ENCODE data around the gene NOC3L.
"Not testable (repeated sequence)": the region's sequence is repeated elsewhere in the genome, so short reads cannot be mapped to it uniquely, and the experiment has no call there.

NOC3L gene

GRCh38 chr10:94362360-94363250, at the start of gene NOC3L:
Gene NOC3L, minus strand, starts transcription at chr10:94362939. Its CDS starts 101 bp downstream, at chr10:94362838.
- DNase-seq (ENCODE audit: low read depth) = peak; percentile 92

DNA sequence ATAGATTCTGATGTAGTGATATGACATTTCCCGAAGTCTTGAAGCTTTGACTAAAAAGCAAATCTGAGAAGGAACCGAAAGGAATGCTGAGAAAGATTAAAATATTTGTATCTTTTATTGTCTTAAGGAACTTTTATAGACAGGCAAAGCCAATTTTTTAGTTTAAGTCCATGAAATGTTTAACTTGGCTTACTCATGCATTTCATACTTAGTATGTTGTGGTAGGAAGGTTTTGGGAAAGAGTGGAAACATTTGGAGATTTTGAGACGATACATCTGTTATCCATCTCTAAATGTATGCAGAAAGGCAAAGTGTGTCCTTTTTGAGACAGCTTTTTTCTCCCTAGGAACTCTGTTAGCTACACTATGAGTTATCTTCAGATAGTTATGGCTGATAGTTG, 49.7 kb upstream of the NOC3L start:
- no peak for DNase-seq (ENCODE audit: low read depth)

DNA sequence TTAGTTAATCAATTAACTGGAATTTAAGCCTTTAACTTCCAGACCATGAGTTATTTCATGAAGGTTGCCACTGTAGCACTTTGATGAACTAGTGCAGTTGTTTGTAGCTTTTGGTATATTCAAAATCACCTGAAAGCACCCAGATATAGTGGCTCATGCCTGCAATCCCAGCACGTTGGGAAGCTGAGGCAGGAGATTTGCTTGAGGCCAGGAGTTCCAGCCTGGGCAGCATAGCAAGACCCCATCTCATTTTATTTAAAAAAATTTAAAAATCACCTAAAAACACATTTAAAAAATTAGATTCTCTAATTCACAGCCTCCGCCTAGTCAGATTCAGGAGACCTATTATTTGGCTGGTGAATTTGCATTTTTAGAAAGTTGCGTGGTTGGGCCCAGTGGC, 48.6 kb upstream of the NOC3L start:
- DNase-seq (ENCODE audit: low read depth) = no peak

DNA sequence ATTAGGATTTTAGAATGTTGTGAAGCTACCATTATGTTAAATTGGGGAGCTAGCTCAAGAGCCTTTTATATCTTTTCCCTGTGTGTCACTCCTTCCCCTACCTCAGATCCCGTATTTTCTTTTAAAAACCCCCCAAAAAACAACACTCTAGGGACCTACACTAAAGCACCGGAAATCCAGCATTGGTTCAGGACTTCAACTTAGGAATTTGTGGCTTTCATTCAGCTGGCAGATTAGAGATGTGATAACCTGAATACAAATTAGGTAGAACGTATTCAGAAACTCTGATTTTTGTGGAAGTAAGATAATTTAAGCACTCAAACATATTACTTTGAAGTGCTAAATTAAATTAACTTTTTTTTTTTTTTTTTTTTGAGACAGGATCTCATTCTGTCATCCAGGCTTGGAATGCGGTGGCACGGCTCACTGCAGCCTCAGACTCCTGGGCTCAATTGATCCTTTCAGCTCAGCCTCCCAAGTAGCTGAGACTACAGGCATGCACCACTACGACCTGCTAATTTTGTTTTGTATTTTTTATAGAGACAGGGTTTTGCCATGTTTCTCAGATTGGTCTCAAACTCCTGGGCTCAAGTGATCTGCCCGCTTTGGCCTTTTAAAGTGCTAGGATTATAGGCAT, 46.4 kb upstream of the NOC3L start:
- DNase-seq (ENCODE audit: low read depth) = no peak

DNA sequence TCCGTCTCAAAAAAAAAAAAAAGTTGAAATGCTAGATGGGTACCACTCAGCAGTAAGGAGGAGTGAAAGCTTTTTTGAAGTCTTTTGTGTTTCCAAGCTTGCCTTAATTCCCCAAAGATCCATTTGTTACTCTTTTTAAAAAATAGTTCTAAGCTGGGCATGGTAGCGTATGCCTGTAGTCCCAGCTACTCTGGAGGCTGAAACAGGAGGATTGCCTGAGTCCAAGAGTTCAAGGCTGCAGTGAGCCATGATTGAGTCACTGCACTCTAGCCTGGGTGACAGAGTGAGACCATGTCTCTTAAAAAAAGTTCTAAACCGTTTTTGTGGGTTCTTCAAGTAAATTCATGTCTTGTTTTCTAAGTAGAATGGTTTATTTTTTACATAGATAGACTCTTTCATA, 44.9 kb upstream of the NOC3L start:
- DNase-seq (ENCODE audit: low read depth) = no peak

DNA sequence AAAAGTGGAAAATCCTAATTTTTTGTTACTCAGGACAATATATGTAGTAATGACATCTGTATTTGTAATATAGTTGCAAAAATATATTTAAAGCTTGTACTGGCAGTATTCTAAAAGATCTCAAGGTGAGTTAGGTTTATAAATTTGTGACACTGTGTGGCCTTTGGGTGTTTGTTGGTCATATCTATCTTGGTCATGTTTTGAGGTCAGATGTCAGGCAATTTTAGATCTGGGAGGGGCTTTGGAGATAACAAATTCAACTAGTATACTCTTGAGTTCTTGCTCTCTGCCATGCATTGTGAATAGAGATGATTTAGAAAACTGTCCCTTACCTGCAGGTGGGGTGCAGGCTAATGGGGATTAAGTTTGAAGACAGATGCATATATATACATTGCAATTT, 42.7 kb upstream of the NOC3L start:
- no peak for DNase-seq (ENCODE audit: low read depth)

DNA sequence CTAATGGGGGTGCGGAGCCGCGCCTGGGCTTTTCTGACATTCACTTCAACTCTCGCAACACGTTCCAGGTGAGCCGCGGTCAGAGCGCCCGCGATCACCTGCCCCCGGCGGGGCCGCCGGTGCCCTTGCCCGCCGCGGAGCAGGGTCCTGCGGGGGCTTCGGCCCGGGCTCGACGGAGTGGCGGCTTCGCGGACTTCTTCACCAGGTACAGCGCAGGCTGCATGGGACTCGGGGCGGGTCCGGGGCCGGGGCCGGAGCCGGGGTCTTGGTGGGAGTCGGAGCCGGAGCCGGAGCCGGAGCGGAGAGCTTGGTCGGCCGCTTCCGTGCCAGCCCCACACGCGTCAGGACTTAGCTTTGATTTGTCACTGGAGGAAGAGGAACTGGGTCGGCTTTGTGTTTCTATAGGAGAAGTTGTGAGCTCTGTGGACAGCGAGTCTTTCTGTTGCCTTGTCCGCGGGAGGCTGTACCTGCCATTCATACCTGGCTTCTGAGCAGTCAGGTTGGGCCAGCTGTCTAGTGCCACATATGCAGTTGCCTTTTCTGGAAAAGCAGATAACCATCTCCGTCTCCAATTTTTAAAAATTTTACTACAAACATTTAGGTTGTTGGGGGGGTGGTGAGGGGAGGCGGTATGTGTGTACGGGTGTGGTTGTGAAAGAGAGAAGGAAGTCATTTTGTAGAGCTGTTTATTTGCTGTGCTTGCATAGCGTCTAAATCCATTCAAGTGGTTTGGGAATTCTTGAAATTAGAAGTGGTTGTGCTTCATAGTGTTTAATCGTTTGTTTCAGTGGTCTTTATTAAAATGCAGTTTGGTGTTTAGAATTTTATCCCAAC, 40.9 kb upstream of the NOC3L start:
- DNase-seq (ENCODE audit: low read depth) = no peak

DNA sequence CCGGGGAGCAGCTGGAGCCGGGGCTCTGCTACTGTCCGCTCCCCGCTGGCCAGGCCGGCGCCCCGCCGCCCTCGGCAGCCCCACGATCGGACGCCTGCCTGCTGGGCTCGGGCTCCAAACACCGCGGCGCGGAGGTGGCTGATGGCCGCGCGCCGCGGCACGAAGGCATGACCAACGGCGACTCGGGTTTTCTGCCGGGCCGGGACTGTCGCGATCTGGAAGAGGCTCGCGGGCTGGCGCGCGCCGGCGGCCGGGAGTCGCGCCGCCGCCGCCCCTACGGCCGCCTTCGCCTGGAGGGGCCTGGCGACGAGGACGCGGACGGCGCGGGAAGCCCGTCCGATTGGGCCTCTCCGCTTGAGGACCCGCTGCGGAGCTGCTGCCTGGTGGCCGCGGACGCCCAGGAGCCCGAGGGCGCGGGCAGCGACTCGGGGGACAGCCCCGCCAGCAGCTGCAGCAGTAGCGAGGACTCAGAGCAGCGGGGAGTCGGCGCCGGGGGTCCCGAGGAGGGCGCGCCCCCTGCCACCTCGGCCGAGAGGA, 40.2 kb upstream of the NOC3L start:
- DNase-seq (ENCODE audit: low read depth) = no peak

- DNase-seq (ENCODE audit: low read depth) = no peak
These were observed 39.6 kb upstream of the NOC3L start, which contains the start of gene TBC1D12 for GRCh38 chr10:94402204-94402842. Gene TBC1D12, plus strand, starts transcription at chr10:94402541. Its CDS starts 73 bp downstream, at chr10:94402614.

DNA sequence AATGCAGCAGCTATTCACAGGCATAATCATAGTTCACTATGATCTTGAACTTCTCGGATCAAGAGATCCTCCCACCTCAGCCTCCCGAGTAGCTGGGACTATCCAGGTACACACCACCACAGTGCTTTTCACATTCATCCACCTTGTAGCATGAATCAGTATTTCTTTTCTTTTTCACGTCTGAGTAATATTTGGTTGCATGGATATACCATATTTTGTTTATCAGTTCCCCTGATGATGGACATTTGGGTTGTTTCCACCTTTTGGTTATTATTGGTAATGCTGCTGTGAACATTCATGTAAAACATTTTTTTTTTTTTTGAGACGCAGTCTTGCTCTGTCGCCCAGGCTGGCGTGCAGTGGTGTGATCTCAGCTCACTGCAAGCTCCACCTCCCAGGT, 36.0 kb upstream of the NOC3L start:
- no peak for DNase-seq (ENCODE audit: low read depth)

DNA sequence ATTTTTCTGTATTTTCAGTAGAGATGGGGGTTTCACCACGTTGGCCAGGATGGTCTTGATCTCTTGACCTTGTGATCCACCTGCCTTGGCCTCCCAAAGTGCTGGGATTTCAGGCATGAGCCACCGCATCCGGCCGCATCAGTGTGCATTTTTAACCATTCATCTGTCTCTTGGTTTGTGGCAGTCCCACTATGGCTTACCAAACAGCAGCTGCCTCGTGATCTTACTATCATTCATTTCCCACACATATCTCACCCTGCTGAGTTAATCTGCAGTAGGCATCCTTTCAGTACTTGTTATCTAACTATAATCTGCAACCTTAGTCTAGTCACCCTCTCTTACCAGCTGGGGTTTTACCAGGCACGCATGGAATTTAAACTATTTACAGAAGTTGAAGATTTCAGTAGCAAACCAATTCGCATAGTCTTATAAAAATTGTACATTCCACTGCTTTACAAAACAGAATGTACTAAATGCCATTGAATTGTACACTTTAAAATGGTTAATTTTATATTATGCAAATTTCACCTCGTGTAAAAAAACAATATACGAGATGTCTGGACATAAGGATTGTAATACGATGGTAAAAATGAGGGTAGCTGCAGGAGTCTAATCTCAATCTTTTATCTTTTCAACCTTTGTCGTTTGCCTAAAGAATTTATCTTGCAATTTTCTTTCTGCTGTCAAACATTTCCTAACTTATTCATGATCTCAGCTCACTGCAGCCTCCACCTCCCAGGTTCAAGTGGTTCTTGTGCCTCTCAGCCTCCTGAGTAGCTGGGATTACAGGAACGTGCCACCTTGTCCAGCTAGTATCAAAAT, 35.0 kb upstream of the NOC3L start:
- no peak for DNase-seq (ENCODE audit: low read depth)

DNA sequence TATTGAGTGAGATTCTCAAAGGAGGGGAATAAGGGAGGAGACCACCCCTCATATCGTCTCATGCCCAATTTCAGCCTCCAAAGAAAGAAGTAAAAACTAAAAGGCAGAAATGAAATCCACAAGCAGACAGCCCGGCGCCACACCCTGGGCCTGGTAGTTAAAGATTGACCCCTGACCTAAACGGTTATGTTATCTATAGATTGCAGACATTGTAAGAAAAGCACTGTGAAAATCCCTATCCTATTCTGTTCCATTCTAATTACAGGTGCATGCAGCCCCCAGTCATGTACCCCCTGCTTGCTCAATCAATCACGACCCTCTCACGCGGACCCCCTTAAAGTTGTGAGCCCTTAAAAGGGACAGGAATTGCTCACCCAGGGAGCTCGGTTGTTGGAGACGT, 29.4 kb upstream of the NOC3L start:
- not testable (repeated sequence) for DNase-seq (ENCODE audit: low read depth)

- not testable (repeated sequence) for DNase-seq (ENCODE audit: low read depth)
These were observed 23.0 kb upstream of the NOC3L start for GRCh38 chr10:94385733-94386132.

- no peak for DNase-seq (ENCODE audit: low read depth)
These were observed 20.8 kb upstream of the NOC3L start for GRCh38 chr10:94383530-94383929.

GRCh38 chr10:94376865-94377264, 14.1 kb upstream of the NOC3L start:
- DNase-seq (ENCODE audit: low read depth) = no peak

DNA sequence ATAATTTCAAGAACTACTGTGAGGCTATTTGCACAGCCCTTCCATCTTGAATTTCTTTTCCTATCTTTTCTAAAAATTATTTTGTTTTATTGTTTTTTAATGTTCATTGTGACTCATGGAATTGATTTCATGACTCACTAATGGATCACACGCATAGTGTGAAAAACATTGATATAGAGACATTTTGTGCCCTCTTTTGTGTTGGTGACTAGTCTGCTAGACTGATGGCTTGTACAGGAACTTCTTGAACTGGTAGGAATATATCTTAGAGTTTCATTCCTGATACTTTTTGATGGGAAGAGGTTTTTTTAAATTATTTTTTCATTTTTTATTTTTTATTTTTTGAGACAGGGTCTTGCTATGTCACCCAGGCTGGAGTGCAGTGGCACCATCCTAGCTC, 12.6 kb upstream of the NOC3L start:
- DNase-seq (ENCODE audit: low read depth) = no peak

GRCh38 chr10:94370501-94370900, 7.8 kb upstream of the NOC3L start:
- DNase-seq (ENCODE audit: low read depth) = no peak

DNA sequence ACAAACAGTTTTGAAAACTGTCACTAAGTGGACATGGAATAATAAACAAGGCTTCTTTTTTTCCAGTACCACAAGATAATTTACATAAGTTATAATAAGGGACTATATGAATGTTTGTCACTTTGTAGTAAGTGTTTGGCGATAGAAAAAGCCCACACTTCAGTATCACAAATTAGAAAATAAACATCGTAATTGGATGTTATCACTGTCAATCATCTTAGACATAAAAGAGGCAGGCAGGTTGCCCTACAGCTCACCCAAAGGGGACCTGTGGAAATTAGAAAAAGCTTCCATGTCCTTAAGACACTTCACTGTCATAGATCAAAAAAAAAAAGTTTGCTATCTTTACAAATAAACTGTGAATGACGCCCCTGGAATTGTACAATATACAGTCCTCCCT, 3.6 kb upstream of the NOC3L start:
- DNase-seq (ENCODE audit: low read depth) = no peak

DNA sequence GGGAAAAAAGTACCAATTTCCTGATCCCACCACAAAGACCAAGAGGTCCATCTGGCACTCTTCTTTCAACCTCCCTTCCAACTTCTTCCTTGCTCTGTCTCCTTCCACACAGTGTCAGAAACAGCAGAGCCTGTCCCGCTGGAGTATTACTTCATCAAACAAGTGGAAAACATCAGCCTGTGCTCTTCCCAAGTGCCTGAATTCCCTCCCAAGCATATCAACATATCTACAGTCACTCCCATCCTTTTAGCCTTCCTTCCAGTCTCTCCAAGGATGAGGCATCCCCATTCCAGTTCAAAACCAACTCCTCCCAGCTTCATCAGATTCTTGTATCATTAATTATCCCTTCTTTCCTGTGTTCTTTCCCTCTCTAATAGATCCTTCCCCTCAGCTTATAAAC, 1.7 kb upstream of the NOC3L start:
- no peak for DNase-seq (ENCODE audit: low read depth)

GRCh38 chr10:94363251-94363565, 469 bp upstream of the NOC3L start:
- no peak for DNase-seq (ENCODE audit: low read depth)

DNA sequence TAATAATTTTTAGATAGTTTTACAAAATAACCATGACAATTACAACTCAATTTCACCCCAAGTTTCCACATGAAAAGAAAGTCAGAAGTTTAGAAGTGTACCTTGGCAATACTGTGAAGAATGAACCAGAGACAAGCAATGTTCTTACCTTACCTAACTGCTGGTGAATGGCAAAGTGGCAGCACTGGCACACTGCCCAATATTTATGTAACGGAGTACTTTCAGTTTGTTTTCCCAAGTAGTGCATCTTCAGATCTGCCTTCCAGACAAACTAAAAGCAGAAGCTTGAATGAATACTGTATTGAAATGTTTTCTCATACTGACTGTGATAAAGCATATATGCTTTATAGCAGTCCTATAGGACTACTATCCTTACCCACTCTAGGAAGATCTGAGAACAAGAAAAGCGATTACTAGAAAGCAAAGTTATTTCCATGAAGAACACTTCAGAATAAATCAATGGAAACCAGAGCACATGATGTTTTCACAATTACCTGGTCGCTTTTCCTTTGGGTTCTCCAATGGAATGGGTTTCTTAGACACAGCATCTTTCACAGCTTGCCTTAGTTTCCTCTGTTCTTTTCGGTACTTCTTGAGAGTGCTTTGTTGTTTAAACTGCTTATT, 1.5 kb downstream of the NOC3L start:
- DNase-seq (ENCODE audit: low read depth) = no peak
